ENCODE data around the gene AP4S1.

Gene AP4S1

DNA sequence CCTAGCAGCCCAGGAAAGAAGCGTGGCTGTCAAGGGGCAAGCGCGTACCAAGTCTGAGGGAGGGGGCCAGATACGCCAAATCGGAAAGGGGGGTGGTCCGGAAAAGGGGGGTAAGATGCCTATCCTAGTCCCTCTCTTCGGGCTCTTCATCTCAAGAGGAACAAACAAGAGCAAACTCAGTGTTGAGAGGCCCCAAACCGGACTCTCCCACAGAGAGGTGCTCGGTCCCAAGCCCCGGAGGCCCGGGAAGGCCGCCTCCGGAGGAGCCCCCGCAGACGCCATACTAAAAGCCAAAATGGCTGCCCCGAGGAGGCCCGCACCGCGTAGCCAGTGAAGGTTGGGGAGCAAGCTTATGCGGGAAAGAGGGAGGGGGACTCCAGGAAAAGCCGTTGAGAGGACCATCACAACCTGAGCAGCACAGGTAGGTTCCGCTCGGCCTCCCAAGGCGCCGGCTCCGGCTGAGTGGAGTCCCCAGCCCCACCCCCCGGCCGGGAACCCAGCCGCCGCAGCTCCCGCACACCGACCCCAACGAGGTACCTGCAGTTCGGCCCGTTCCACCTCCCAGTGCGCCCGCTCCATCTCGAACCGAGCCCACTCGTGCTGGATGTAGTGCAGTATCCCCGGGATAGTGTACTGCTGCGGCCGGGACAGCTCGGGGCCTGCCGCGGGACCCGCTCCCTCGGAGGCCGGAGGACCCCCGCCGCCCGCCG is at the start of gene AP4S1:
AP4S1 (plus strand) TSS at position 283 of the 710 bp plus-strand sequence. CDS start 40,548 bp downstream, outside the sequence.
- peak; percentile 83 for FAIRE-seq

GRCh38 chr14:30977752-30978151 is 47.7 kb upstream of the AP4S1 start:
- DNase-seq (ENCODE audit: insufficient read length, low spot score) (no peak), FAIRE-seq (no peak)

More for the DNA sequence above, at the start of gene AP4S1:
- DNase-seq (ENCODE audit: insufficient read length, low spot score): peak; percentile 45

DNA sequence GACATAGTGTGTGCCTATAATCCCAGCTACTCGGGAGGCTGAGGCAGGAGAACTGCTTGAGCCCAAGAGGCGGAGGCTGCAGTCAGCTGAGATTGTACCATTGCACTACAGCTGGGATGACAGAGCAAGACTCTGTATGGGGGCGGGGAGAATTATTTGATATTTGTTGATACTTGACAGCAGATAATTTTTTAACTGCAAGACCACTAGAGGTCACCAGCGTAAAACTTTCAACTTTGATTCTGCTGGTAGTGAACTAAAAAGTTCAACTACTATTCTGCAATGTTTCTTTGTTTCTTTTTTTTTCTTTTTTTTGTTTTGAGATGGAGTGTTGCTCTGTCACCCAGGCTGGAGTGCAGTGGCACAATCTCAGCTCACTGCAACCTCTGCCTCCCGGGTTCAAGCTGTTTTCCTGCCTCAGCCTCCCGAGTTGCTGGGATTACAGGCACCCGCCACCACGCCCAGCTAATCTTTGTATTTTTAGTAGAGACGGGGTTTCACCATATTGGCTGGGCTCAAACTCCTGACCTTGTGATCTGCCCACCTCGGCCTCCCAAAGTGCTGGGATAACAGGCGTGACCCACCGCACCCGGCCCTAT is 45.2 kb upstream of the AP4S1 start:
- peak; percentile 86 for DNase-seq (ENCODE audit: insufficient read length, low spot score)
- FAIRE-seq: peak; percentile 48

DNA sequence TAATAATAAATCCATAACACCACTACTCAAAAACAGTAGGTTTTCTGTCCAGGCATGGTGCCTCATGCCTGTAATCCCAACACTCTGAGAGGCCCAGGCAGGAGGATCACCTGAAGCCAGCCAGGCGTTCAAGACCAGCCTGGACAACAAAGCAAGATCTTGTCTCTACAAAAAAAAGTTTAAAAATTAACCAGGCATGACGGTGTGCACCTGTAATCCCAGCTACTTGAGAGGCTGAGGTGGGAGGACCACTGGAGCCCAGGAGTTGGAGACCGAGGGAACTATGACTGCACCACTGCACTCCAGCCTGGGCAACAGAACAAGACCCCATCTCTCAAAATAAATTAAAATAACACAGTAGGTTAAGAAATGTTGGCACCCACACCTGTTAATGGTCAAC is 44.5 kb upstream of the AP4S1 start:
- FAIRE-seq: no peak
- no peak for DNase-seq (ENCODE audit: insufficient read length, low spot score)

DNA sequence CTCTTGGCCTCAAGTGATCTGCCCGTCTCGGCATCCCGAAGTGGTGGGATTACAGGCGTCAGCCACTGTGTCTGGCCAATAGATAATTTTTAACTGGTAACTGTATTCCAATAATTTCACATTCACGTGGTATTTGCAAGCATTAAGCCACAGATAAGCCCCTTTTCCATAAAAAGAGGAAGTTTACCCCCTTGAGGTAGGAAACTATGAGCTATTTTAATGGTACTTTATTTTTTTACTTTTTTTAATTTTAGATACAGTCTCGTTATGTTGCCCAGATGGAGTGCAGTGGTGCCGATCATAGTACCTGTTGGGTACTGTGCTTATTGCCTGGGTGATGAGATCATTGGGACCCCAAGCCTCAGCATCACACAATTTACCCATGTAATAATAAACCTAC is 42.9 kb upstream of the AP4S1 start:
- DNase-seq (ENCODE audit: insufficient read length, low spot score) (no peak), FAIRE-seq (no peak)

- FAIRE-seq (no peak), DNase-seq (ENCODE audit: insufficient read length, low spot score) (no peak)
These were observed 41.6 kb upstream of the AP4S1 start for GRCh38 chr14:30983858-30984257.

DNA sequence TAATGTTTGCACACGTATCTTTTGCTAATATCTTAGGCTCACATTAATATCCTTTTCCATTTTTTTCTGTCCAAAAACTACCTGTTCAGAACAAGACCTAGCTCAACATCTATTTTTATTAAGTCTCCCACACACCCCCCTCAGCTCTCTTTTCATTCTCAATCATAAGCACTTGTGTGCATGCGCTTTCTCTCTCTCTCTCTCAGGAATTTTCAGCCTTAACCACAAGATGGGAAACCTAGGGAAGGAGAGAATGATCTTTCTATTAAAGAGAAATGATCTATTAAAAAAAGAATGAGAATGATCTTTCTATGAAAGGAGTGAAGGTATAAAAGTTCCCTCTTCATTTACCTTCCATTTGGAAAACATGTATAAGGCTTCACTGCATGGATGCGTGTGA is 39.7 kb upstream of the AP4S1 start:
- FAIRE-seq (no peak), DNase-seq (ENCODE audit: insufficient read length, low spot score) (no peak)

GRCh38 chr14:30988509-30988908 is 36.9 kb upstream of the AP4S1 start:
- peak; percentile 38 for FAIRE-seq

DNA sequence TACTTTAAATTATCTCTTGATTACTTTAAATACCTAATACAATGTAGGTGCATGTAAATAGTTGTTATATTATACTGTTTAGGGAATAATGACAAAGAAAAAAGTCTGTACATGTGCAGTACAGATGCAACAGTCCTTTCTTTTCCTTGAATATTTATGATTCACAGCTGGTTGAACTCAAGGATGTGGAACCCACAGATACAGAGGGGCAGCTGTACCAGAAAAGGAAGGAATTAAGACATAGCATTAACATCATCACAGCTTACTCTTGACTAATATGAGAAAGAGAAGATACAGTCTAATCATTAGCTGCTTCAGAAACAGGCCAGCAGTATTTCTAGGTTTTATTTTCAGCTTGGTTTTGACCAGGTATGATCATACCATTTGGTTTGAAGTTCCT is 34.7 kb upstream of the AP4S1 start:
- DNase-seq (ENCODE audit: insufficient read length, low spot score) (no peak), FAIRE-seq (peak; percentile 92)

More at GRCh38 chr14:30988509-30988908, 36.9 kb upstream of the AP4S1 start:
- no peak for DNase-seq (ENCODE audit: insufficient read length, low spot score)

GRCh38 chr14:30991408-30991807 is 34.0 kb upstream of the AP4S1 start:
- DNase-seq (ENCODE audit: insufficient read length, low spot score): no peak
- peak; percentile 60 for FAIRE-seq

- no peak for FAIRE-seq
These were observed 32.4 kb upstream of the AP4S1 start for GRCh38 chr14:30993071-30993470.

DNA sequence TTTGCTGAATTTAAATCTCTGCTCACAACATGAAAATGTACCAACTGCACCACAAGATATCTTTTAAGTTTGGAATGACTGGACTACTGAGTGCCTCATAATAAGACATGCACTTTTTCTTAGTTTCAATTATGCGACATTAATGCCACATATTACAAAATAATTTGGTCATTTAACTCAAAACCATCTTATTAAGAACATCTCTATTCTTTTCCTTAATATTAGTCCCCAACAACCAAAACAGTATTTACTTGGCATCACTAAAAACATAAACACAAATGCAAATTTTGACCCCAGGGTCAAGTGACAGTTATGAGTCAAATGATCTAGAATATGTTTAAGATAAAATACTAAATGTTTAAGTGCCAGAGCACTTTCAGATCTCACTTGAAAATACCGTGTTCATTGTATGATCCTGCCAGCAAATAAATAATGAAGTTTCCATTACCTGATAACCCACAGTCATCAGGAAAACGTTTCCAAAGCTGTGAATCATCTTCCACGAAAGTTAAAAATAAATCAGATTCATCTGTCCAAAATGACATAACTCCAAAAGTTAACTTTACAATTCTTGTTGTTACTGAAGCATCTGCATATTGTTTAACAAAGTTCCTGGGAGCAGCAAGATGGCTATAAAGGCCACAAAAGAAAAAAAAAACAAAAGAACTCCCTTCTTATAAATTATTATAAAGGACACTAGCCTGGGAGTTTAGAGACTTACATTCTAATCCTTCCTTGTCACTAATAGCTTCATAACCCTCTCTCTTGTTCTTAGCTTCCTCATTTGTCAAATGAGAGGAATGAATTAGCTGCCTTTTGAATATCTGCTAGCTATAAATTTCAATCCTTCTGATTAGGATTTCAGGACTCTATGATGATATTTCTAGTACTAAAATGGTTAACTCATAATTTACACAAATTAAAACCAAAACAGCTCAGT is 30.5 kb upstream of the AP4S1 start:
- FAIRE-seq (peak; percentile 72), DNase-seq (ENCODE audit: insufficient read length, low spot score) (no peak)

More at GRCh38 chr14:30993071-30993470, 32.4 kb upstream of the AP4S1 start:
- DNase-seq (ENCODE audit: insufficient read length, low spot score): no peak

DNA sequence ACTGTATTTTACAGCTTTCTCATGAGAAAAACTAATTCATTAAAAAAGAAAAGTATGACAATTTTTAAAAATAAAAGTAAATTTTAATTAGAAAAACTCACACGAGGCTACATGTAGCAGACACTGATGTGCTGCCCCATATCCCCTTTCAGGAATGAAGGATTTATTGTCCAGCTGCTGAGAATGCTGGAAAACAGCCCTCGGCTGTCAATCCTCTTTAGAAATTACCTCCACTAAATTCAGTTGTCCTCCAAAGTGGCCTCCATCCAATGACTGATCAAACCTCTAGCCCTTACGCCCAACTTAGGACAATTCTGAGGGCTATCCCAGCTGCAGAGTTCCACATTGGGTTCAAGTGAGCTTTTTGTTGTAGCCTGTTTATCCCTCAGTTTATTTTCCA is 29.8 kb upstream of the AP4S1 start:
- DNase-seq (ENCODE audit: insufficient read length, low spot score) (no peak), FAIRE-seq (no peak)

DNA sequence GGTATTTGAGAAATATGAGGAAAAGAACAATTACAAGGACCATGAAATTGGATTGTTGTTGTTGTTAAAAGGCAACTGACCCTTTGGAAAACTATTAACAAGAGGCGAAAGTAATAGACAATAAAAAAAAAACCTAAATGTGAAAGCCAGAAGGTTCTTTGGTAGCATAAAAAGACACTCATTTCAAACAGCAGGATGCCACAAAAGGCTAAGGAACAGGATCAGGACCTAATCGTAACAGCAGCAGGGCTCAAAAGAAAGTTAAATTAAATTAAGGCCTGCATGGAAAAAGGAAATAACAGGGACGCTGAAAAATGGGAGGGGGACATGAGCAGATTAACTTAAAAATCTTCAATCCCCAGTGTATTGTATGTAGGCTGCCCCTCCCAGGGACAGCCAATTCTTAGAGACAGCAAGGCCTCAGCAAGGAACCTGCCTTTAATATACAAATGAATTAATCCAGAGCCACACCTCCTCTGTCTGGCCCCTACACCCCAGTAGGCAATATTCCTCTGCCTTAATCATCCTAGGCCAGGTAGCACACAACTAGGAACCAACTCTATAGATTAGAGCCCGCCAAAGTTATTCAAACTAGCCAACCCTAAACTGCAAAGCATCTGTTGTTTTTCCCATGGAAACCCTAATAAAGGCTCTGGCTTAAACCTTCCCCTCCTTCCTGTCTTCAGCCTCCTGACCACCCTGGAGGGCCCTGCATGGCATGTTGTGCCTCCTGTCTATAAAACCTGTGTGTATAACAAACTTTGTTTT is 28.4 kb upstream of the AP4S1 start:
- DNase-seq (ENCODE audit: insufficient read length, low spot score): no peak
- no peak for FAIRE-seq

DNA sequence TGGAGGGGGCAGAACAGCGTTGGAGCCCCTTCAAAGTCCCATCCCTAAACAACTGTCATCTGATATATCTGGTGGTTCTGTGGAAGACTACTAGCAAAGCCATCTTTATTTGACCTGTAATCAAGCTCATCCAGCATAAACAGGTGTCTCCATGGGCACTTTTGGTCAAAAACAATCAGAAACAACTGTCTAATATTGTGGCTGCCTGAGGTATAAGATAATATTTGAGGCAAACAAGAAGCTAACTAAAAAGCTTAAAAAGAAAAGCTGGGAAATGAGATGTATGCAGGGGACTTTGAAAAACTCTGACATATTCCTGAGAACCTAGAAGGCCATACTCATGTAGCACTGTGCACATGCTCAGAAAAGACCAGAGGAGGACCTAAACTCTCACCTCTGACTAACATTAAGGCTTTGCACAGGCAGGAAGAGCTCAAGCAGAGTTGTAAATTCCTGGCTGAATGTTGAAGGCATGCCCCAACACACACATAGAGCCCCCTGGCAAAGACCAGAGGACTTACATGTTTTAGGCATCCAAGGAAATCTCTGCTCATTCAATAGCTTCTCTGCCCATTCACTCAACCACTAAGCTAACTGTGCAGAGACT is 27.2 kb upstream of the AP4S1 start:
- peak; percentile 63 for FAIRE-seq
- DNase-seq (ENCODE audit: insufficient read length, low spot score): no peak

DNA sequence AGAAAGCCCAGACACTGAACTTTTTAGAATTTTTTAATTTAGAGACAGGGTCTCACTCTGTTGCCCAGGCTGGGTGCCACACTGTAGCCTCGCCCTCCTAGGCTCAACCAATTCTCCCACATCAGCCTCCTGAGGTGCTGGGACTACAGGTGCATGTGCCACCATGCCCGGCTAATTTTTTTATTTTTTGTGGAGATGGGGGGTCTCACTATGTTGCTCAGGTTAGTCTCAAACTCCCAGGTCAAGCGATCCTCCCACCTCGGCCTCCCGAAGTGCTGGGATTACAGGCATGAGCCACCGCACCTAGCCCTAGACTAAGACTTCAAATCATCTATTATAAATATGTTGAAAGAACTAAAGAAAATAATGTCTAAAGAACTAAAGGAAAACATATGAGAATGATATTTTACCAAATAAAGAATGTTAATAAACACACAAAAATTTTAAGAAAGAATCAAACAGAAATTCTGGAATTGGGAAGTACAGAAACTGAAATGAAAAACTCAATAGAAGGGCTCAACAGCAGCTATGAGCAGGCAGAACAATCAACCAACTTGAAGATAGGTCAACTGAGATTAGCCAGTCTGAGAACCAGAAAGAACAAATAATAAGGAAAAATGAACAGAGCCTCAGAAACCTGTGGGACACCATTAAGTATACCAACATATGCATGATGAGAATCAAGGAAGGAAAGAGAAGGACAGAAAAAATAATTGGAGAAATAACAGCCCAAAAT is 26.2 kb upstream of the AP4S1 start:
- DNase-seq (ENCODE audit: insufficient read length, low spot score) (no peak), FAIRE-seq (no peak)

GRCh38 chr14:31000629-31001338 is 24.7 kb upstream of the AP4S1 start:
- FAIRE-seq (no peak), DNase-seq (ENCODE audit: insufficient read length, low spot score) (no peak)

DNA sequence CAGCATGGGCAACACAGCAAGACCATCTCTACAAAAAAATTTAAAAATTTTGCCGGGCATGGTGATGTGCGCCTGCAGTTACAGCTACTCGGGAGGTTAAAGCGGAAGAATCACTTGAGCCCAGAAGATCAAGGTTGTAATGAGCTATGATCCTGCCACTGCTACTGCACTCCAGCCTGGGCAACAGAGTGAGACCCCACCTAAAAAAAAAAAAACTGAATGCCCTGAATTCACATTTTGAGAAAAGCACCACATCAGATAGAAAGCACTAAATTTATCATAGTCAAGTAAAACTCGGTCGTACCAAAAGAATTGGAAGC is 24.1 kb upstream of the AP4S1 start:
- FAIRE-seq: peak; percentile 42
- DNase-seq (ENCODE audit: insufficient read length, low spot score): no peak

DNA sequence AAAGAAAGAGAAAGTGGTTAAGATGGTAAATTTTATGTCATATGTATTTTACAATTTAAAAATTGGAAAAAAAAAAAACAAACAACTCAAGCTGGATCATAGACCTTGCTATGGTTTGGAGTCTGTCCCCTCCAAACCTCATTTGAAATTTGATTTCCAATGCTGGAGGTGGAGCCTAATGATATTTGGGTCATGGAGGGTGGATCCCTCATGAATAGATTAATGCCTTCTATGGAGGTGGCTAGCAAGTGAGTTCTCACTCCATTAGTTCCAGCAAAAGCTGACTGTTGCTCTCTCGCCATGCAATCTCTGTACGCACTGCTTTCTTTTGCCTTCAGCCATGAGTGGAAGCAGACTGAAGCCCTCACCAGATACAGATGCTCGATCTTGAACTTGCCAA is 22.2 kb upstream of the AP4S1 start:
- no peak for DNase-seq (ENCODE audit: insufficient read length, low spot score)
- FAIRE-seq: no peak

Measured in HTR-8/SVneo (cell line).